ENCODE results near the gene PTGDS. TPM values are rescaled to one million over a fixed set of nuclear protein-coding genes. Genes with fewer than 3 reads are reported as not detected.

PTGDS gene
- total RNA-seq, result 10 to 100 TPM; 13.8 to 22.1 TPM
- 2.4 TPM for polyA plus RNA-seq (2013, experiment 1 of 2)
- 2.3 TPM for polyA plus RNA-seq (2013, experiment 2 of 2)
- long read RNA-seq, experiment 1, transcript PTGDS-209 (6 exons, 754 nt), result major isoform, 5 of 14 reads
- long read RNA-seq, experiment 1, partial matches to known transcripts, result 1 of 14 reads
- long read RNA-seq, experiment 1, other reads (novel, unspliced or antisense), result 8 of 14 reads
- long read RNA-seq, experiment 2, transcript PTGDS-209 (6 exons, 754 nt), result major isoform, 14 of 18 reads
- long read RNA-seq, experiment 2, partial matches to known transcripts, result 0 of 18 reads
- long read RNA-seq, experiment 2, other reads (novel, unspliced or antisense), result 4 of 18 reads
- long read RNA-seq, experiment 3, partial matches to known transcripts, result 0 of 2 reads
- long read RNA-seq, experiment 3, other reads (novel, unspliced or antisense), result 1 of 2 reads
- long read RNA-seq, experiment 4, partial matches to known transcripts, result 1 of 8 reads
- long read RNA-seq, experiment 4, other reads (novel, unspliced or antisense), result 5 of 8 reads

DNA sequence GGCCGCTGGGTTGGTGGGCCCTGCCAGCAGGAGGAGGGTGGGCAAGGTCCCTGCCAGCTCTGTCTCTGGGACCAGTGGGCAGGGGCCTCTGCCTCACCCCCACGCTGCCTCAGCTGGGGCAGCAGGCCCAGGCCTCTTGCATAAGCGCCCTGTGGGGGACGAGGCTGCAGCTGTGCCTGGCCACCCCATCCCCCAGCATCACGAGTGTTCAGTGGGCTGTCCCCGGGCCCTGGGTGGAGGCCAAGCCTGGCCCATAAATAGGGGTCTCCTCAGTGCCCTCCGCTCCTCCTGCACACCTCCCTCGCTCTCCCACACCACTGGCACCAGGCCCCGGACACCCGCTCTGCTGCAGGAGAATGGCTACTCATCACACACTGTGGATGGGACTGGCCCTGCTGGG, at the start of gene PTGDS:
TSS of gene PTGDS (plus strand) at position 282 of the 400 bp plus-strand sequence. CDS start at position 357, 75 bp downstream.
- Histone ChIP-seq H3K4me1 (ENCODE audit: control insufficient read depth, insufficient read depth, low read length) (peaks cover 3% of the 10 kb centered on the region), H3K9me3 (ENCODE audit: control insufficient read depth, low read length) (no peaks in the 10 kb centered on the region), H3K27me3 (ENCODE audit: control insufficient read depth, insufficient read depth, low read length, poor library complexity, severe bottlenecking) (peaks cover 6% of the 10 kb centered on the region), H3K27ac (ENCODE audit: low read depth, low read length) (no peak within 1 kb of the TSS), H3K9ac (ENCODE audit: extremely low read depth, low read length, poor library complexity, severe bottlenecking) (peak within 1 kb of the TSS; percentile 6), H3K4me3 (ENCODE audit: low read length) (peak within 1 kb of the TSS; percentile 69), H3K36me3 (ENCODE audit: control insufficient read depth, insufficient read depth, low read length) (no peaks in the 10 kb centered on the region)
- no peak for DNase-seq
- H3K9me3 Mint-ChIP-seq, result no peaks in the 10 kb centered on the region
- H3K27me3 Mint-ChIP-seq (ENCODE audit: insufficient read depth), result peaks cover 2% of the 10 kb centered on the region
- TF ChIP-seq, protein P1, sequence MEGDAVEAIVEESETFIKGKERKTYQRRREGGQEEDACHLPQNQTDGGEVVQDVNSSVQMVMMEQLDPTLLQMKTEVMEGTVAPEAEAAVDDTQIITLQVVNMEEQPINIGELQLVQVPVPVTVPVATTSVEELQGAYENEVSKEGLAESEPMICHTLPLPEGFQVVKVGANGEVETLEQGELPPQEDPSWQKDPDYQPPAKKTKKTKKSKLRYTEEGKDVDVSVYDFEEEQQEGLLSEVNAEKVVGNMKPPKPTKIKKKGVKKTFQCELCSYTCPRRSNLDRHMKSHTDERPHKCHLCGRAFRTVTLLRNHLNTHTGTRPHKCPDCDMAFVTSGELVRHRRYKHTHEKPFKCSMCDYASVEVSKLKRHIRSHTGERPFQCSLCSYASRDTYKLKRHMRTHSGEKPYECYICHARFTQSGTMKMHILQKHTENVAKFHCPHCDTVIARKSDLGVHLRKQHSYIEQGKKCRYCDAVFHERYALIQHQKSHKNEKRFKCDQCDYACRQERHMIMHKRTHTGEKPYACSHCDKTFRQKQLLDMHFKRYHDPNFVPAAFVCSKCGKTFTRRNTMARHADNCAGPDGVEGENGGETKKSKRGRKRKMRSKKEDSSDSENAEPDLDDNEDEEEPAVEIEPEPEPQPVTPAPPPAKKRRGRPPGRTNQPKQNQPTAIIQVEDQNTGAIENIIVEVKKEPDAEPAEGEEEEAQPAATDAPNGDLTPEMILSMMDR (conservative IDR thresholded peaks at IDR 0.05), result no peak
- no peak within 1 kb of the TSS for H3K27ac Mint-ChIP-seq
- 87 to 92% methylated on average over 4 to 10 of the region's 10 CpGs for WGBS, 2 experiments (ENCODE audit: insufficient coverage in 1 of 2, insufficient read length in 1 of 2)
- peak within 1 kb of the TSS; percentile 52 for H3K4me3 Mint-ChIP-seq
- no peaks in the 10 kb centered on the region for H3K36me3 Mint-ChIP-seq (ENCODE audit: low read depth)
- peaks cover 11% of the 10 kb centered on the region for H3K4me1 Mint-ChIP-seq

- Mint-ChIP-seq H3K36me3 (ENCODE audit: low read depth) (peaks cover 42% of the 10 kb centered on the region), H3K27me3 (ENCODE audit: insufficient read depth) (no peaks in the 10 kb centered on the region)
These were observed 48.7 kb upstream of the PTGDS start for GRCh38 chr9:136928591-136928990.

DNA sequence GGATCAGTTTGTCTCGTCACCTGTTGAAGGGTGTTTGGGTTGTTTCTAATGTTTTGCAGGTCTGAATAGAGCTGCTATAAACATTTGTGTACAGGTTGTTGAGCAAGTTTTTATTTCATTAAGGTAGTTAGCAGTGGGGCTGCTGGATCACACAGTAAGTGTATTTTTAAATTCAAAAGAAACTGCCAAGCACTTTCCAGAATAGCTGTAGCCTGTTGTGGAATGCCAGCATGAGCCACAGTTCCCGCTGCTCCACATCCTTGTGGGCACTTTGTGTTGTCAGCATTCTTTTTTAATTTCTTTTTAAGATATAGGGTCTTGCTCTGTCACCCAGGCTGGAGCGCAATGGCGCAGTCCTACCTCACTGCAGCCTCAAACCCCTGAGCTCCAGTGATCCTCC, 47.3 kb upstream of the PTGDS start:
- no peak for DNase-seq
- WGBS, 2 experiments (ENCODE audit: insufficient coverage in 1 of 2, insufficient read length in 1 of 2), result 96 to 100% methylated on average over 2 to 4 of the region's 4 CpGs
- no peak overlapping the region for H3K27ac ChIP-seq (ENCODE audit: low read depth, low read length)
- no peaks in the 10 kb centered on the region for H3K4me1 ChIP-seq (ENCODE audit: control insufficient read depth, insufficient read depth, low read length)
- Mint-ChIP-seq H3K27ac (no peak overlapping the region), H3K27me3 (ENCODE audit: insufficient read depth) (no peaks in the 10 kb centered on the region), H3K9me3 (no peaks in the 10 kb centered on the region), H3K4me3 (no peak overlapping the region), H3K36me3 (ENCODE audit: low read depth) (peaks cover 43% of the 10 kb centered on the region), H3K4me1 (no peaks in the 10 kb centered on the region)
- TF ChIP-seq, protein P1 (conservative IDR thresholded peaks at IDR 0.05), result no peak
- H3K4me3 ChIP-seq (ENCODE audit: low read length), result no peak overlapping the region
- no peaks in the 10 kb centered on the region for H3K27me3 ChIP-seq (ENCODE audit: control insufficient read depth, insufficient read depth, low read length, poor library complexity, severe bottlenecking)
- peaks cover 56% of the 10 kb centered on the region for H3K36me3 ChIP-seq (ENCODE audit: control insufficient read depth, insufficient read depth, low read length)
- no peak overlapping the region for H3K9ac ChIP-seq (ENCODE audit: extremely low read depth, low read length, poor library complexity, severe bottlenecking)
- H3K9me3 ChIP-seq (ENCODE audit: control insufficient read depth, low read length), result no peaks in the 10 kb centered on the region

More at GRCh38 chr9:136928591-136928990, 48.7 kb upstream of the PTGDS start:
- Histone ChIP-seq H3K27me3 (ENCODE audit: control insufficient read depth, insufficient read depth, low read length, poor library complexity, severe bottlenecking) (no peaks in the 10 kb centered on the region), H3K9ac (ENCODE audit: extremely low read depth, low read length, poor library complexity, severe bottlenecking) (no peak overlapping the region), H3K27ac (ENCODE audit: low read depth, low read length) (no peak overlapping the region), H3K4me1 (ENCODE audit: control insufficient read depth, insufficient read depth, low read length) (no peaks in the 10 kb centered on the region), H3K9me3 (ENCODE audit: control insufficient read depth, low read length) (no peaks in the 10 kb centered on the region), H3K36me3 (ENCODE audit: control insufficient read depth, insufficient read depth, low read length) (peaks cover 55% of the 10 kb centered on the region), H3K4me3 (ENCODE audit: low read length) (no peak overlapping the region)
- H3K4me3 Mint-ChIP-seq, result no peak overlapping the region
- peak overlapping the region; percentile 17 for H3K27ac Mint-ChIP-seq
- no peaks in the 10 kb centered on the region for H3K9me3 Mint-ChIP-seq
- H3K4me1 Mint-ChIP-seq, result no peaks in the 10 kb centered on the region
- DNase-seq, result no peak
- WGBS, 2 experiments (ENCODE audit: insufficient coverage in 1 of 2, insufficient read length in 1 of 2), result 93 to 99% methylated on average over 9 of the region's 9 CpGs
- TF ChIP-seq, protein P1 (conservative IDR thresholded peaks at IDR 0.05), result peak; percentile 17

Data from endodermal cell (in vitro differentiated cells).